ENCODE measurements around the gene CHPF. TPM values are rescaled to one million over a fixed set of nuclear protein-coding genes. Genes with fewer than 3 reads are reported as not detected.

CHPF gene
- total and polyA plus RNA-seq, 10 of the 15 experiments (the other 5 are each of a cell fraction or from before 2014, with no cell fraction given) = 0.09 to 17.4 (median 8.3) TPM; not detected in 1

GRCh38 chr2:219530048-219530963 is 13.3 kb downstream of the CHPF start (continued):
- TF ChIP-seq CUX1 (IDR thresholded peaks at IDR 0.05; ENCODE audit: insufficient replicate concordance, low read depth, low read length) = no peak
- 0 out of 2 replicates have a peak, but pooled peaks have one; percentile 23 for TF ChIP-seq MAX (IDR thresholded peaks at IDR 0.05; ENCODE audit: low read depth, low read length)
- TF ChIP-seq RAD21 (IDR thresholded peaks at IDR 0.05; ENCODE audit: insufficient read depth, low read depth, low read length) = peak; percentile 99
- TF ChIP-seq SMC3 (IDR thresholded peaks at IDR 0.05; ENCODE audit: borderline replicate concordance, low read length) = peak; percentile 96
- TF ChIP-seq MEF2B (IDR thresholded peaks at IDR 0.05; ENCODE audit: partially characterized antibody, poor library complexity, severe bottlenecking) = peak; percentile 45
- TF ChIP-seq IKZF1 (conservative IDR thresholded peaks at IDR 0.05) = 0 out of 2 replicates have a peak, but pooled peaks have one; percentile 13
- no peak for TF ChIP-seq DPF2 (IDR thresholded peaks at IDR 0.05)
- TF ChIP-seq NFIC (IDR thresholded peaks at IDR 0.05; ENCODE audit: low read depth, low read length) = no peak
- TF ChIP-seq IRF3 (IDR thresholded peaks at IDR 0.05) = 0 out of 2 replicates have a peak, but pooled peaks have one; percentile 8
- TF ChIP-seq ZBTB4 (CRISPR knock-in tag; IDR thresholded peaks at IDR 0.05) = no peak

Data from GM12878 (cell line).